ENCODE measurements around the gene MINDY4.

Gene MINDY4

GRCh38 chr7:30906014-30906413, 134.8 kb downstream of the MINDY4 start:
- DNase-seq = no peak

- no peak for DNase-seq
Observed at GRCh38 chr7:30906515-30907240, 135.5 kb downstream of the MINDY4 start.

DNA sequence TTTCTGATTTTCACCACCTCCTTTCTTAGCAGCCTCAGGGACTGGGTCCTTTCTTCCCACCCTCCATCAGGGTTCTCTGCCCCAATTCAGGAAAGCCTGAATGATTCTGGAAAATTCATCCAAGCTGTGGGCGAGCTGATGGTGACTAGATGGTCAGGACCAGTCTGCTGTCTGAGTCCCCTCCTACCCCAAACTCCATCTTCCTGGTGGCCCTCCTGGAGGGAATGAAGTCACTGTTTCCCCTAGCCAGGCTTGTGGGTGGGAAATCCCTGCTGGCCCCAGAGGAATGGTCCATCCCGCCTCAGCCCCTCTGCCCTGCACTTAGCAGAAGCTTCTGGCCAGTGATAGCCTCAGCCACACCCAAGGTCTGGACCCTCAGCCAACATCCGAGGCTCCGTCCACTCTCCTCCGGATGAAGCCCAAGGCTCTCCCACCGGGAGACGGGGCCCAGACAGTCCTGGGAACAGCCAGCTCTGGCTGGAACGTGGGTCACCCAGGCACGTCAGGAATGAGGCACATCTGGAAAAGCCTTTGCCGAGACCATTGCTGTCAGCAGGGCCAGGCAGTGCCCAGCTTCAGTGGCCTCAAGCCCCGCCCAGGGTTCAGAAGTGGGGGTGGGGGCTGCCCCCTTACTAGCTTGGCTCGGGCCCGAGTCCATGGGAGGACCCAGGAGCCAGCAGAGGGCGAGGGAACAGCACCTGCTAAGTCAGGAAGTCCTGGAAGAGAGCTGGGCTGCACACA, 136.5 kb downstream of the MINDY4 start:
- no peak for DNase-seq

DNA sequence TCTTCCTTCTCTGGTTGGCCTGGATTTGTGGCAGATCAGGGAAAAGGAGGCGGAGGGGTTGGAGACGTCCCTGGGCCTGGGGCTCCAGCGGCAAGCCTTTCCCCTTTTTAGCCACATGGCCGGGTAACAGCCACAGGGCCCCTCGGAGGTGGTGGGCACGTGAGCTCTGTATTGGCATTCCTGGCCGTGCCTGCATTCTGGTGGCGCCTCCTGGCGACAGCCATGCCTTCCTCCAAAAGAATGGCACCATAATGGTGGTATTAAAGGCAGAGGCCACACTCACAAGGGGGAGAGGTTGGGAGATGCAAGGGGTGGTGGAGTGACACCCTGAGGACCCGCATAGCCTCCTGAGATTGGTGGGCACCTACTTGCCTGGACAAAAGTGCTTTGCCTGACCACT, 137.5 kb downstream of the MINDY4 start:
- DNase-seq = no peak

- no peak for DNase-seq
Observed at GRCh38 chr7:30909431-30909830, 138.2 kb downstream of the MINDY4 start.

- DNase-seq = no peak
Observed at GRCh38 chr7:30910411-30911073, 139.3 kb downstream of the MINDY4 start.

GRCh38 chr7:30911133-30911532, 139.9 kb downstream of the MINDY4 start:
- DNase-seq = no peak

GRCh38 chr7:30911561-30911969, 140.3 kb downstream of the MINDY4 start, which contains the start of gene AQP1:
TSS of gene AQP1 (plus strand) at chr7:30911853. CDS start at chr7:30911910, 57 bp downstream.
- DNase-seq = no peak

DNA sequence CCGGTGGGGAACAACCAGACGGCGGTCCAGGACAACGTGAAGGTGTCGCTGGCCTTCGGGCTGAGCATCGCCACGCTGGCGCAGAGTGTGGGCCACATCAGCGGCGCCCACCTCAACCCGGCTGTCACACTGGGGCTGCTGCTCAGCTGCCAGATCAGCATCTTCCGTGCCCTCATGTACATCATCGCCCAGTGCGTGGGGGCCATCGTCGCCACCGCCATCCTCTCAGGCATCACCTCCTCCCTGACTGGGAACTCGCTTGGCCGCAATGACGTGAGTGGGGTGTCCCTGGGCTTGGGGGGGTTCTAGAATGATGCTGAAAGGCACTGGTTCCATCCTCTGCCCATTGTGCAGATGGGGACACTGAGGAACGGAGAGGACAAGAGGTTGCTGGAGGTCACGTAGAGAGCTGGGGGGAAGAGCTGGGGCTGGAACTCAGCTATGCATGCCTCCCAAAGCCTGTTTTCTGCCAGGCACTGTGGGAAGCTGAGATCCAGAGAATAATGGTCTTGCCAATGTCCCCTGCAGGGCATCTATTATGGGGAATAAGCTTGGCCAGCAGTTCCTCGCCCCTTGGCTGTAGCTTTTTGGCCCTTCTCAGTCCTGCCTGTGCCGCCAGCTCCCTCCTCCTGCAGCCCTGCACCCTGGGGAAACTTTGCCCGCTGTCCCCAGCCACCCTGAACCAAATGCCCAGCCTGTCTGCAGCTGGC, 141.0 kb downstream of the MINDY4 start:
- DNase-seq = no peak

GRCh38 chr7:30912731-30912985, 141.4 kb downstream of the MINDY4 start:
- DNase-seq = no peak

DNA sequence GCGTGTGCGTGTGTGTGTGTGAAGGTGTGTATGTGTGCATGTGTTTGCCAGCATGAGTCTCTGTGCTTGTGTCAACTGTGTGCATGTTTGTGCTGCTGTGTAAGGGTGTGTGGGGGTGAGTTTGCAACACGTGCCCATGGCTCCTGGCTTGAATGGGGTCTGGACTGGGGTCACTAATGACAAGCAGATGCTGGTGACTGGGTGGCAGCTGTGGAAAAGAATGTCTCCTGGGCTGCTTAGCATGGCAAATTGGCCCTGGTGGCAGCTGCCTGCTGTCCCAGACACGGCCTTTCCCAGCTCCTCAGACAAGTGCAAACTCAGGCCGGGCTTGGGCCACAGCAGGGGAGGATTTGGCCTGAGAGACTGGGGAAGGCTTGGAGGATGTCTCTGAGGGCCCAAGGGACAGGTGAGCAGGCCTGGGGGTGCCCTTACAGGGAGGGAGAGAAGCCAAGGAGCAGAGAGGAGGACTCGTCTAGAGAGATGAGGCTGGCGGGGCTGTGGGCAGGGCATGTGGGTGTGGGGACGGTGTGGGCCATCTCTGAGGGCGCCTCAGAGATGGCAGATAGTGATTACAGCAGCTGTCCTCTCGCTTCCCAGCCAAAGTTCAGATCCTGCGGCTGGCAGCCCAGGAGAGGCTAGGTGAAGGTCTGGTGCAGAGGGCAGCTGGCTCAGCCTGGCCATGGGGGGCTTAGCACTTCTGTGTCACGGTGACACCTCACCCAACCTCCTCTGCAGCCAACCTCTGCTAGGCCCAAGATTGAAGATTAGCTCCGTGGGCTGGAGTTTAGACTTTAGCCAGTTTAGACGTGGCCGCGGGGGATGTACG, 142.0 kb downstream of the MINDY4 start:
- no peak for DNase-seq

GRCh38 chr7:30913821-30914515, 142.8 kb downstream of the MINDY4 start:
- DNase-seq = no peak

DNA sequence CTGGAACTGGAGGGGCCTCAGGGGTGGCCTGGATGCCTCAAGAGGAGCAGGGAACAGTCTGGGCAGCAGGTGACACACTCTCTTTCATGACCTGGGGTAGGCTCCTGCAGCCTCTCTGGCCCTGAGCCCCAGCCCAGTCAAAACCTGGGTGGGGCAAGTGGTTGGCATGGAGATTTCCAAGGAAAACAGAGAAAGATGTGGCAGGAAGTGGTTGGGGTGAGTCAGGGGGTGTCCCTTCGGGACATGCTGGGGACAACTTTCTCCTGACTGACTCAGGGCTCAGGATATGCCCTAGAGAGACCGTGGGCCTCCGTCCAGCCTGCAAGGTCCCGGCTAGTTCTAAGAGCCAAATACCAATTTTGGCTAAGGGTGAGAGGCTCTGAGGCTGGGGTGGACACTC, 143.4 kb downstream of the MINDY4 start:
- DNase-seq = peak; percentile 6

DNA sequence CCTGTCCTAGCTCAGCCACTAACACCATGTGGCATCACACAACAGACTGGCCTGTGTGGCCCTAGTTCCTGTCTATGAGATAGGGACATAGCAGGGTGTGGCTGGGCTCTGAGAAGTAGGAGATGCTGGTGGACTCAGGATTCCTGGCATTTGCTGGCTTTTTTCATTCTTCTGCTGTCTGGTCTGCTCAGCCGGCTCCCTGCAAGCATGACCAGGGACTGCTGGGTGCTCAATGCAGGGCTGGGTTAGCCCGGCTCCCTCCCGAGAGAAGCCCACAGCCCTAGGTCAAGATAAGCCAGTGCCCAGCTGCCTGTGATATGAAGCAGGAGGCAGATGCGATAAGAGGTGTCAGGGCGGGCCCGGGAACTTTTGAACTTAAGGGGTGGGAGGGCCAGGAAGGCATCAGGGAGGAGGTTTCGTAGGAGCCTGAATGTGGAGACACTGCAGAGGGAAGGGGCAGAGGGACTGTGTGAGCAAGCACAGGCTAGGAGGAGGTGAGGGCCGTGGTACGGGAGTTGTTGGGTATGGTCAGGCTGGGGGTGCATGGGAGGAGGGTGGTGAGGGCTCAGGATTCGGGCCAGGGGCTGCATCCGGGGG, 143.9 kb downstream of the MINDY4 start:
- DNase-seq = no peak

DNA sequence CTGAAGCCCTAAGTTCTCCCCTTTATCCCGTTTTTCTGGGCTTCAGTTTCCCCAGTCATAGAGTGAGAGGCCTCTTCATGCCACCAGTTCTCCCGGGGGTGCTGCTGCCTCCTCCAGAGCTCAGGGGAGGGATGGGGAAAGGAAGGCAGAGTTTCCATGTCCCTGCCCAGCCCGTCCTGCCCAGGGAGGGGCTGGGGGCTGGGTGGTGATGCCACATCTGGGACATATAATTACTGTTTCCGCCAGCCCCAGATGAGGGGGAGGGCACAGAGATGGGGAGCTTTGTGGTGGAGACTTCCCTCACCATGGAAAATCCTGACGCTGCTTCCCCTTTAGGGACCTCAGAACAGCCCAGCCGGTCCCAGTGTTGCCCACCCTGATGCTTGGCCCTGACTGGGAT, 144.5 kb downstream of the MINDY4 start:
- no peak for DNase-seq

DNA sequence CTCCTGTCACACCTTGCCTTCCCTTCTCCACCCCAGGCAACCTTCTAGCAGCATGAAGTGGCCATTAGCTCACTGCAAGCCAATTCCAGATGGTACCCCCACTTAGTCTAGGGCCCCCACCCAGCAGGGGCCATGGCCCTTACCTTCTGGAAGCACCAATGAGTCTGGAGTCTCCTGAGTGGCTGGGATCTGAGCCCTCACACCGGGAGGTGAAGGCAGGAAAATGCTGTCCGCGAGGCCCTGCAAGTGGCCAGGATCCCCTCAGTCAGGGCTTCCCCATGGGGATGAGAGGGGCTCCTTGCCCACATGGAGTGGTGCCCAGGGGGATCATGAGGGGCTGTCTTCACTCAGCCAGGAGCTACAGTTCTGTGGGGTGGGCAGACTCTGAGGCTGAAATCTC, 145.0 kb downstream of the MINDY4 start:
- DNase-seq = no peak

GRCh38 chr7:30916767-30917166, 145.6 kb downstream of the MINDY4 start:
- no peak for DNase-seq

DNA sequence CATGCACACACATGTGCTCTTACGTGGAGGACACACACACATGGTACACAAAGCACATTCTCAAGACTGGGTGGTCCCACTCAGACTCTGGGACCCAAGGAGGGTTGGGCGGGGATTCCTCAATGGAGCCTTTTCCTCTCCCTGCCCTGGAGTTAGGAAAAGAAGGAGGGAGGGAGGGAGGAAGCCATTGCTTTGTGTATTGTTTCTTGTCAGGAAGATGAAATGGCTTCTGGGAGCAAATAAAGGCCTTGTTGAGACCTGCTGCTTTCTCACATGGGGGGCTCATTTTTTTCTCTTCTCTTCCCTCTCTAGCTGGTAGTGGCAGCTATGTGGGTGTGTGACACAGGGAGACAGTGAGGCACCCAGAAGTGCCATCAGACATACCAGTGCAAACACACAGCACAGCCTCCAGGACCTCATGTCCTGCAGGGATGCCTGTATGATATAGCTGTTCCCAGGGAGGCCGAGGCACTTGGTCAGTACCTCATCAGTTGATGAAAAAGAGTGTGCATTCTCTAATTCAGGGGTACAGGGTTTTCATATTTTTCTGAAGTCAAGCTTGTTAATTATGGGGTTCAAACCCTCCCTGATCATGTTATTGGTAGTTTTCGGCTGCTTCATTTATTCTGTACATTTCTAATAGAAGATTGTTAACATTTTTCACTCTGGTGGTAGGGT, 146.1 kb downstream of the MINDY4 start:
- DNase-seq = no peak

GRCh38 chr7:30918676-30919075, 147.5 kb downstream of the MINDY4 start:
- DNase-seq = no peak

DNA sequence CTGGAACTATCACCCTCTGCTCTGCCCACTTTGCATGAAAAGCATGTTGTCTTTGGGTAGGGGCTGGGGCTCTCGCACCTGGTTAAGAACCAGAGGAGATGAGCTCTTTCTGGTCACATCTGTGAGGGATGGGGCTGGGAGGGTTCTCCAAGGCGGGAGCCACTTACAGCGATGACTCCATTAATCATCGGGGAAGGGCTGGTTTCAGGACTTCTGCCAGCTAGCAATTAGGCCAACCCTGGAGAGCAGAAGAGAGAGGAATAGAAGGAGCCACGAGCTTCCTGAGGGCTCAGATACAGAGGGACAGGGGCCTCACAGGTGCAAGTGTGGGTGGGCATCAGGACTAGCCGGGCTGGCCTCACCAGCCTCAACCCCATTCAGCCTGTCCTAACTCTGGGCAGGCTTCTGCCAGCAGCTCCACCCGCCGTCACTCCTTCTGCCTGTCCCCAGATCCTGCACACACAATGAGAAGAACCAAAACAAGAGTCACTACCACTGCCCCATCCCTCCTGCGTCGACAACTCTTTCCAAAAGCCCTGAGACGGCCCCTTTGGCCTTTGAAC, 148.9 kb downstream of the MINDY4 start:
- DNase-seq = no peak

Data from activated CD4-positive, alpha-beta T cell treated with anti-CD3 and anti-CD28 coated beads, Interleukin-2, Interleukin-6, amounts not matched to agents 100 ng/mL and 50 ng/mL, durations not matched to agents 16 hours and 8 hours (primary cell).